ENCODE results near the gene NTM.
"Not testable (repeated sequence)": the region's sequence is repeated elsewhere in the genome, so short reads cannot be mapped to it uniquely, and the experiment has no call there.

- TF ChIP-seq CTCF, POLR2A (IDR thresholded peaks at IDR 0.05): not testable (repeated sequence)
Observed at GRCh38 chr11:131342442-131342841, 28.0 kb upstream of the NTM start.
